D721Med (cell line): ENCODE measurements around the gene NDUFS7.

Source experiments
- DNase-seq: peaks from one replicate; pipeline ENCODE4 v3.0.0; 2011; ENCODE audit warnings: low spot score; ENCODE audit not compliant: insufficient read length
- FAIRE-seq: peaks from 2 replicates; lab custom pipeline; 2011; peaks lifted over from hg19 to GRCh38; lab: Jason Lieb, UNC
- CTCF ChIP-seq: IDR thresholded peaks from 2 replicates; pipeline ENCODE4 v1.5.1; 2012; ENCODE audit warnings: mild to moderate bottlenecking, control low read depth; ENCODE audit not compliant: insufficient read depth; ENCODE audit errors: missing control alignments

The NDUFS7 gene

DNA sequence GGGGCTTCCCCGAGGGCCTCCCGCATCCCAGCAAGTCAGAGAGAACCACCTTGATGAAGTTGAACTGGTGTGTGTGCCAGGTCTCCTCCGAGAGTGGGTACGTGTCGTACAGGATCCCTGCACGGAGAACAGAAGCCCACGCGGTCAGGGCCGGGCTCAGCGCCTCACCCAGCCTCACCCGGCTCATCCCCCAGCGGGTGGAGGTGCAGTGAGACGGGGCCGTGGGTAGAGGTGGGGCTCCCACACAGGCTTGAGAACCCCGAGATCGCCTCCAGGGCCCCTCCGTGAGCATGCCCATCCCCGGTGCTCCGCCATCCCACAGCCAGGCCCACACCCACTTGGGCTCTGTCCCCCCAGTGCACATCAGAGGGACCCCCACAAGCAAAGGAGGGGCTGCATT is 15.4 kb downstream of the NDUFS7 start:
- FAIRE-seq (no peak), DNase-seq (no peak)
- no peak for TF ChIP-seq CTCF

- DNase-seq (no peak), FAIRE-seq (no peak)
- TF ChIP-seq CTCF: no peak
Observed at GRCh38 chr19:1399745-1400144, 16.0 kb downstream of the NDUFS7 start.

DNA sequence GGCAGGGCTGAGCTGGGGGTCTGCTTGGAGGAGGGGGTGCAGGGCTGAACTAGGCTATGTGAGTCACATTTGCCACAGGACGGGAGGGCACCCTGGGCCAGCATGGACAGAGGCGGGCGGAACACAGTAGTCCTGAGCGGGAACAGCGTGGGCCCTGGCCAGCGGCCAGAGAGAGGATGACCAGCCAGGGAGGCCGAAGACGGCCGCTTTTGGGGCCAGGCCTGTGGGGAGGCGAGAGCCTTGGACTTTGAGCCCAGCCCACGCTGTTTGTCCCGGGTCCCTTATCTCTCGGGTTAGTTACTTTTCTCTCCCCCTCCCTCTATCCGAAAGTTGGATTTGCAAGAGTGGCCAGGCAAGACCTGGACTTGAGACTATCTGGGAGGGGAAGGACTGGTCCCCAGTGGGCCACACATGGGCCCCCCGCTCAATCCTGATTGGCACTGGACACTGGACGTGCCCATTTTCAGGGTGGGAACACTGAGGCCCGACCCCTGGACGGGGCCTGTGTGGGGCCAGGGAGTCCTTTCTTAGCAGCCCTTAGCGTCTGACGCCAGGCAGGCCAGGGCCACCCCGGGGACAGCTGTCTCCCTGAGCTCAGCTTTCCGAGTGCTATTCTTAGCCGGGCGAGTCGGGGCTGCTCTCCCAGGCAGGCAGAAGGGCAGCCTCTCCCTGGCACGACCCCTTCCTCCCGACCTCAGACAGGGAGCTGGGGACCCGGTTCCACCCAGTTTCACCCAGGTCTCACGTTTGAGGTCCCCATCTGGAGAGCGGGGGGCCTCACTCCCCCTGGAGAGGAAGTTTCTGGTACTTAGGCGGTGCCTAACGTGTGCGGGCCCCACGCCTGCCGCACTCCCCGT is 16.8 kb downstream of the NDUFS7 start:
- no peak for FAIRE-seq
- no peak for TF ChIP-seq CTCF

DNA sequence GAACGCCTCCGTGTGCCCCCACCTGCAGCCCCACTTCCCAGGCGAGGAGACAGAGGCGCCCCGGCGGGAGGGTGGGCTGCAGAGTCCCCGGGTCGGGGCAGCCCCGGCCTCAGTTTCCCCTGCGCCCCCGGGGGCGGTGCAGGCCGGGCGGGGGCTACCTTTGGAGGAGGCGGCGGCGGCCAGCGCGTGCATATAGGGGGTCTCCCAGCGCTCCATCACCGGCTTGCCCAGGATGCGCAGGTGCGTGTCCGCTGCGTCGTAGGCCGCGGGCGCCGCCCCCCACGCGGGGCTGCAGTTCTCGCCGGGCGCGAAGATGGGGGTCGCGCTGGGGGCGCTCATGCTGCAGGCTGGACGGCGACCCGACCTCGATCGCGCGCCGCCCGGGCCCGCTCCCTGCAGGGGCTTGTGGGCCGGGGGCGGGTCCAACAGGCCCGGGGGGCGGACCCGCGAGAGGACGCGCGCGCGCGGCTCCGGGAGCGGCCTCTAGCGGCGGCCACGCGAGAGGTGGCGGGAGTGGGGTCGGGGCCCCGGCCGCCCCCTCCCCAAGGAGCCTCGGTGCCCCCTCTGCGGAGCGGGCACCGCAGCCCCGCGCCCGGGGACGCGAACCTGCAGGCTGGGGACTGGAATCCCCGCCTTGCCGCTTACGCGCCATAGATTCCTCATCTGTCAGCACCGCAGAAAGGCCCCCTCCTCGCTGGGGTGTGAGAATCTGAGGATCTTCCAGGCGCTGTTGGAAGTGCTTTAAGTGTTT is 17.6 kb downstream of the NDUFS7 start, which contains the start of gene GAMT:
GAMT (minus strand) TSS at position 405 of the 751 bp plus-strand sequence; CDS start at position 339, 66 bp downstream.
- peak; percentile 40 for TF ChIP-seq CTCF
- peak; percentile 90 for DNase-seq
- no peak for FAIRE-seq

More for the DNA sequence above, 16.8 kb downstream of the NDUFS7 start:
- DNase-seq: no peak

GRCh38 chr19:1401889-1402217 is 18.1 kb downstream of the NDUFS7 start:
- no peak for FAIRE-seq
- TF ChIP-seq CTCF: no peak
- no peak for DNase-seq

- FAIRE-seq: no peak
- DNase-seq: no peak
- no peak for TF ChIP-seq CTCF
Observed at GRCh38 chr19:1402411-1403070, 18.8 kb downstream of the NDUFS7 start.
